ENCODE data around the gene UROD. TPM values are rescaled to one million over a fixed set of nuclear protein-coding genes. Genes with fewer than 3 reads are reported as not detected.
"Not testable (repeated sequence)": the region's sequence is repeated elsewhere in the genome, so short reads cannot be mapped to it uniquely, and the experiment has no call there.

UROD gene
- total RNA-seq, 3 donors from 2014 or later, result 44.8 to 69.8 (median 51.3) TPM

DNA sequence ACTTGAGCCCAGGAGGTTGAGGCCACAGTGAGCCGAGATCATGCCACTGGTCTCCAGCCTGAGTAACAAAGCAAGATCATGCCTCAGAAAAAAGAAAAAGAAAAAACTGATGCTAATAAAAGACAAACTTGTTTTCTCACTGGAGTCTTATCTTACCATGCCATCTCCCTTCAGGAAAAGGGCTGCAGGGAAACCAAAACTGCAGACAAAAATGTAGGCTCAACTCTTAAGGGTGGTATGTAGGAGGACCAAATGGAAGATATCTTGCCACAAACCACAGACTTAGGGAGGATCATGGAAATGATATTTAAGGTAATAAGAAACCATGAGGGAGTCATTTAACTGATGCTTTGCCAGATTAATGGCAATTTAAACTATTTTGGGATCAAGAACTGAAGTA, 32.9 kb downstream of the UROD start:
- TF ChIP-seq, protein P1, sequence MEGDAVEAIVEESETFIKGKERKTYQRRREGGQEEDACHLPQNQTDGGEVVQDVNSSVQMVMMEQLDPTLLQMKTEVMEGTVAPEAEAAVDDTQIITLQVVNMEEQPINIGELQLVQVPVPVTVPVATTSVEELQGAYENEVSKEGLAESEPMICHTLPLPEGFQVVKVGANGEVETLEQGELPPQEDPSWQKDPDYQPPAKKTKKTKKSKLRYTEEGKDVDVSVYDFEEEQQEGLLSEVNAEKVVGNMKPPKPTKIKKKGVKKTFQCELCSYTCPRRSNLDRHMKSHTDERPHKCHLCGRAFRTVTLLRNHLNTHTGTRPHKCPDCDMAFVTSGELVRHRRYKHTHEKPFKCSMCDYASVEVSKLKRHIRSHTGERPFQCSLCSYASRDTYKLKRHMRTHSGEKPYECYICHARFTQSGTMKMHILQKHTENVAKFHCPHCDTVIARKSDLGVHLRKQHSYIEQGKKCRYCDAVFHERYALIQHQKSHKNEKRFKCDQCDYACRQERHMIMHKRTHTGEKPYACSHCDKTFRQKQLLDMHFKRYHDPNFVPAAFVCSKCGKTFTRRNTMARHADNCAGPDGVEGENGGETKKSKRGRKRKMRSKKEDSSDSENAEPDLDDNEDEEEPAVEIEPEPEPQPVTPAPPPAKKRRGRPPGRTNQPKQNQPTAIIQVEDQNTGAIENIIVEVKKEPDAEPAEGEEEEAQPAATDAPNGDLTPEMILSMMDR (IDR thresholded peaks at IDR 0.05), result no peak
- Histone ChIP-seq H3K9me3 (no peaks in the 10 kb centered on the region), H3K36me3 (ENCODE audit: low read depth) (no peaks in the 10 kb centered on the region), H3K4me1 (ENCODE audit: low read depth) (no peaks in the 10 kb centered on the region), H3K4me3 (no peak overlapping the region)
- intact Hi-C loops (cut with DNase I, micrococcal nuclease), result no loop called here
- no peak for DNase-seq
- no peak for ATAC-seq

DNA sequence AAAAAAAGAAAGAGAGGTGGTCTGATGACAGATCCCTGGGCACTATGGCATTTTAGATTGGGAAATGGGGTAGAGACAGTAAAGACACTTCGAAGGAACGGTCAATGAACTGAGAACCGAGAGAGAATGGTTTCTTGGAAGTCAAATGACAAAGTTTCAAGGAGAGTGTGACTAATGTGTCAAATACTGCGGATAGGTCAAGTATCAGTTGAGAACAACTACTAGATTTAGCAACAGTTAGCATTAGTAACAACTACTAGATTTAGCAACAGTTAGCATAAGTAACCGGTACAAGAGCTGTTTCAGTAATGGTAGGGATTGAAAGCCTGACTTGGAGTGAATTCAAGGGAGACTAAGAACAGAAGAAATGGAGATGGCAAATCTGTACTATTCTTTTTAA, 35.0 kb downstream of the UROD start:
- DNase-seq (no peak), ATAC-seq (no peak)
- Histone ChIP-seq H3K4me1 (ENCODE audit: low read depth) (no peaks in the 10 kb centered on the region), H3K4me3 (no peak overlapping the region), H3K36me3 (ENCODE audit: low read depth) (no peaks in the 10 kb centered on the region), H3K9me3 (no peaks in the 10 kb centered on the region)
- TF ChIP-seq, protein P1 (IDR thresholded peaks at IDR 0.05), result no peak
- intact Hi-C loops (cut with DNase I, micrococcal nuclease), result no loop called here

DNA sequence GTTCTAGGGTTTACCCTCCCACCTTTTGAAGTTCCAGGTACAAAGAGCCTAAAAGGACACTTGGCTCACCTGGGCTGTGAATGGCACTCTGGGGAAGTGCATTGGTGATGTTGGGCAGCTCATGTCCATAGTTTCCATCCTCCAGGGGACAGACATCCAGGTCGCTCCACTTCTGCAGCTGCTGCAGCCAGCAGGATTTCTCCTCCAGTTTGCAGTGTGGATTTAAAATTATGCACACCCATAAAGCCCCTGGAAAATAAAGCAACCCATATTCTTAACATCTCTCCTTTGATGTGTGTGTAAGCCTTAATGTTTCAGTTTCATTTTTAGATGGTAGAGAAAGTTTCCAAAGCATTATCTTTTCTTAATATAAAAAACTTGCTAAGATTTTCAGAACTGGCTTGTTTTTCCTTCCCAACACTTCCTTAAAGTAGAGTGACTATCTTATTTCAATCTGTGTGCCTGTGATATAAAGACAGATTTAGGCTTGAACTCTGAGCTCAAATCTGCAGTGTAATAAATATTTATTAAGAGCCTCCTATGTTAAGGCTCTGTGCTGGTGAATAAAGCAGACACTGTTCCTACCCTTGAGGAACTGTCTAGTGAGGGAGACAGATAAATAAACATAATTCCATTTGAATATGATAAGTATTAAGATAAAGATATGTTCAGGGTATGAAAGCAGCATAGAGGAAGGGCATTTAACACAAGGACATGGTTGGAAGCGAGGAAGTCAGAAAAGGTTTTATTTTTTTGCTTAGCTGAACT, 39.1 kb downstream of the UROD start:
- intact Hi-C loops (cut with DNase I, micrococcal nuclease), result no loop called here
- Histone ChIP-seq H3K4me3 (no peak overlapping the region), H3K36me3 (ENCODE audit: low read depth) (no peaks in the 10 kb centered on the region), H3K4me1 (ENCODE audit: low read depth) (no peaks in the 10 kb centered on the region), H3K9me3 (no peaks in the 10 kb centered on the region)
- TF ChIP-seq, protein P1 (IDR thresholded peaks at IDR 0.05), result no peak
- ATAC-seq, result no peak
- no peak for DNase-seq

DNA sequence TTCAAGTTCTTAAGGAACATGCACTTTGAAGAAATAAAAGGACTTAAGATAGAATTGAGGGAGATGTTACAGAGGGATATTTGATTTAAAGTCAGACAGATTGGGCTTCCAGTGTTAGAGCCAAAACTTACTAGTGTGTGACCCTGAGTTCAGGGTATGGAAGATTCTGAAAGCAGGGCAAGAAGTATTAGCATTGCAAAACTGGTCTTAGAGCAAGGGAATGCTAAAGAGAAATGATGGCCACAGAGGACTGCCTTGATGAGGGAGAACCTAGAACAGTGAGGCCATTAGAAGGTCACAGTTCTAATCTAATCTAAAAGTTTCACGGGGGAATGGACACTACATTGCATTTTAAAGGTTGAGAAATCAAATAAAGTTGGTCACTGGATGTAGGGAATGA, 45.5 kb downstream of the UROD start:
- Histone ChIP-seq H3K4me1 (ENCODE audit: low read depth) (no peaks in the 10 kb centered on the region), H3K4me3 (no peak overlapping the region), H3K36me3 (ENCODE audit: low read depth) (no peaks in the 10 kb centered on the region), H3K9me3 (no peaks in the 10 kb centered on the region)
- intact Hi-C loops (cut with DNase I, micrococcal nuclease), result no loop called here
- DNase-seq (no peak), ATAC-seq (no peak)
- TF ChIP-seq, protein P1 (IDR thresholded peaks at IDR 0.05), result no peak

DNA sequence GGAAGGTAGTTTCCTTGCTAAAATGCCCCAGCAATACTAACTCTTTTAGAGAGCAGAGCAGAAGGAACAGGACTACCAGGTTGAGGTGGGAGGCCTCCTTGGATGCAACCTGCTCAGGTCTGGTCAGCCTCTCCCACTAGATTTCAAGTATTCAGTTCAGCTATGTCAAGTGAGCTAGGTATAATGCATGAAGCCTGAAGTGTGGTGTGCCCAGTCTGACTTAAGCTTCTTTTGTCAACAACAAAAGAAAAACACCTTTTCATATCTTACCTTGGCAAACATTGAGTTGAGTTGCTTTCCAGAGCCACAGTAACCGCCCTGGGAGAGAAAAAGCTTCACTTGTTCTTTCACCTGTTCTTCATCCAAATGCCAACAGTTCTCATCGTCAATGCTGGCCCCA, 47.8 kb downstream of the UROD start:
- DNase-seq (no peak), ATAC-seq (no peak)
- intact Hi-C loops (cut with DNase I, micrococcal nuclease), result no loop called here
- TF ChIP-seq, protein P1 (IDR thresholded peaks at IDR 0.05), result no peak
- Histone ChIP-seq H3K4me3 (no peak overlapping the region), H3K9me3 (no peaks in the 10 kb centered on the region), H3K36me3 (ENCODE audit: low read depth) (no peaks in the 10 kb centered on the region), H3K4me1 (ENCODE audit: low read depth) (no peaks in the 10 kb centered on the region)

DNA sequence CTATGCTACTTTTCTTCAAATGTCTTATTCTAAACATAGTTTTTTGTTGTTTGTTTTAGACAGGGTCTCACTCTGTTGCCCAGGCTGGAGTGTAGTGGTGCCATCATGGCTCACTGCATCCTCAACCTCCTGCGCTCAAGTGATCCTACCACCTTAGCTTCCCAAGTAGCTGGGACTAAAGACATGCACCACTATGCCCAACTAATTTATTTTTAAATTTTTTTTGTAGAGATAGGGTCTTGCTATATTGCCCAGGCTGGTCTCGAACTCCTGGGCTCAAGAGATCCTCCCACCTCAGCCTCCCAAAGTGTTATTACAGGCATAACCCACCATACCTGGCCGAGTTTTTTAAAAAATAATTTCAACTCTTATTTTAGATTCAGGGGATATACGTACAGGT, 50.4 kb downstream of the UROD start:
- H3K4me1 ChIP-seq (ENCODE audit: low read depth); ATAC-seq; H3K9me3 ChIP-seq; DNase-seq; H3K4me3 ChIP-seq; intact Hi-C loops (cut with DNase I, micrococcal nuclease); H3K36me3 ChIP-seq (ENCODE audit: low read depth): not testable (repeated sequence)
